HG03196 (cell line): ENCODE results near the gene ZFAND6.

ENCODE experiments used
- ATAC-seq: cut with Tn5 transposase; IDR thresholded peaks from one replicate; pipeline ENCODE4 v1.9.1; 2021; ENCODE audit not compliant: unreplicated experiment

Gene ZFAND6

DNA sequence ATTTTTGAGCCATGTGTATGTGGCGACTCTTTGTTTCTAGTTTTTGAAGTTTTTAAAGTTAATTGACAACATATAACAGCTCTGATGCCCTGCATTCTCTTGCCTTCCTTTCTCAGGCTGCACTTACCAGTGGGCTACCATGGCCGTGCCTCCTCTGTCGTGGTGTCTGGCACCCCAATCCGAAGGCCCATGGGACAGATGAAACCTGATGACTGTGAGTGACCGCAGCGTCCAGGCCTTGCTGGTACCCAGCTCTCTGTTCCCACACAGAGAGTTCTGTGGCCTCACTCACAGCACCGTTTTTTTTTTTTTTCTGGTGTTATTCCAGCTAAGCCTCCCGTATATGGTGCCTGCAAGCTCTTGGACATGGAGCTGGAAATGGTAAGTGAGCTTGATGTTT, 108.5 kb downstream of the ZFAND6 start:
- no peak for ATAC-seq

DNA sequence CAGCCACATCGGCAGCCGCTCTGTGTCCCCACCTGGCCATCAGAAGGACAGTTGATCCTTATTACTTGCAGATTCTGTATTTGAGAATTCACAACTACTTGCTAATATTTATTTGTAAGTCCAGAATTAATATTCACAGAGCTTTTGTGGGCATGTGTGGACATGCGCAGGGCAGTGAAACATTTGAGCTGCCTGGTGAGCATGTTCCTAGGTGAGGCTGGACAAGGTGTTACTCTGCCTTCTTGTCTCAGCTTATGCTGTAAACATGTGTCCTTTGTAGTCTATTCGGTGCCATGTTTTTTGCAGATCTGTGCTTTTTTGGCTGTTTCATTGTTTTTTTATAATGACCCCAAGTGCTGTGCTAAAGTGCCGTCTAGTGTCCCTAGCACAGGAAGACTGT, 108.9 kb downstream of the ZFAND6 start:
- no peak for ATAC-seq

DNA sequence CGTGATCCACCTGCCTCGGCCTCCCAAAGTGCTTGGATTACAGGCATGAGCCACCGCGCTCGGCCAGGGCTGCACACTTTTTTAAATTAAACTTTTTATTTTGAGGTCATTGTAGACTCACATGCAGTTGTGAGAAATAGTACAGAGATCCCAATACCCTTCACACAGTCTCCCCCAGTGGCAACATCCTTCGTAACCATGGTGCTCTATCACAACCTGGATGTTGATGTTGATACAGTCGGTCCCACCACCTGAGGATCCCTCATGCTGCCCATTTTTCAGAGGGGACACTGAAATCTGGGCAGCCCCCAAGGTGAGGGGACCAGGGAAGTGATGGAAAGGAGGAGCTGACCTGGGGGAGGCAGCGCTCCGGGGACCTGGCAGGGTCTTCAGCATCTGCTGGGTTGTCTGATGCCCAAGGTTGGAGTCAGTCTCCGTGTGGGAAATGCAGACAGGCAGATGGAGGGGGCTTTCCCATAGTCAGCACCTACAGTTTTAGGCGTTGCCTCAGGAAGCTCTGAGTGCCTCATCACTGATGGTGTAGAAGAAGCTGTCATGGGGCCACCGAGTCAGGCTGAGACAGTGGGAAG, 110.4 kb downstream of the ZFAND6 start:
- ATAC-seq, result no peak

DNA sequence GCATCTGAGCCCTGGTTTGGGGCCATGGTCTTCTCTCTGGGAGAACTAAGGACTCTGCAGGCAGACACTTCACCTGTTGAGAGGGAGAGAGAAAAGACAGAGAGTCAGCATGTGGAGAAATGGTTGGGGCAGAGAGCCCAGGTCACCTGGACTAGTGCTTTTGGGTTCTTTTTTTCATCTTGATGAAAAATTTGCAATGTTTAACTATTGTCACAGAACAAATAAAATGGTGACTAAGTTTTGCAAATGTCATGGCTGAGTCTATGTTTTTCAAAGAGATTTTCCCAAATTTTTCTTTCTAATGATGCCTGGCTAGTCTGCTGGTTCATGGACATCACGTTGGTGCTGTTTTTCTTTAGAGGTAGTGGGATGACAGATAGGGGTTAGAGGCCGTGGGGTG, 111.1 kb downstream of the ZFAND6 start:
- no peak for ATAC-seq

DNA sequence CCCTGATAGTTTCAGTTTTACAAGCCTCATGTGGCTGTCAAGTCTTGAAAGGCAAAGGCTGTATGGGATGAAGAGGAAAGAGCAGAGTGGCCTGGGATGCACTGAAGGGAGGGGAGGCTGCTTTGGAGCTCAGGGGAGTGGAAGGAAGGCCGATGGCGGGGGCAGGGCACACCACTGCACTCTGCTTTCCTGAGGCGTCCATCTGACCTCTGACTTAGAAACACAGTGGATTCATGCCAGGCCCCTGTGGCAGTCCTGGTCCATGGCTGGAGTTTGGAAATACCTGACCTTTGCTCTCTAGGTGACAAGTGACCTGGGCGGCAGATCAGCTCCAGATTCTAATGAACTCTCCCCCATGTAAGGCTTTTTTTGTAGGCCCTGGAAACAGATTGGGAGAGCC, 112.3 kb downstream of the ZFAND6 start:
- ATAC-seq, result no peak

DNA sequence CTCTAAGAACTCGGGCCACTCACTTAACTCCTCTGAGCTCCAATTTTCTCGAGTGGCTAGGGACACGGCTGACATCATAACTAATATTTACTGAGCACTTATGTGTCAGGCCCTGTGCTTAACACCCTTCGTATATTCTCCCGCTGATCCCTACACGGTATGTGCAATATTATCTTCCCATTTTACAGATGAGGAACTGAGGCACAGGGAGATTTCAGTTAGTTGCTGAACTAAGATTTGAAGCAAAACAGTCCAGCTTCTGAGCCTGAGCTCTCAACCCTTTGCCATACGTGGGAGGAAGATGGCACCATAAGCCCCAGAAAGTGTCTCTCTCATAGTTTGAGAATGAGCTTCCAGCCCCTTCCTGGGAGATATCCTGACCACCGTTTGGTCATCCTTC, 112.9 kb downstream of the ZFAND6 start:
- ATAC-seq, result no peak

DNA sequence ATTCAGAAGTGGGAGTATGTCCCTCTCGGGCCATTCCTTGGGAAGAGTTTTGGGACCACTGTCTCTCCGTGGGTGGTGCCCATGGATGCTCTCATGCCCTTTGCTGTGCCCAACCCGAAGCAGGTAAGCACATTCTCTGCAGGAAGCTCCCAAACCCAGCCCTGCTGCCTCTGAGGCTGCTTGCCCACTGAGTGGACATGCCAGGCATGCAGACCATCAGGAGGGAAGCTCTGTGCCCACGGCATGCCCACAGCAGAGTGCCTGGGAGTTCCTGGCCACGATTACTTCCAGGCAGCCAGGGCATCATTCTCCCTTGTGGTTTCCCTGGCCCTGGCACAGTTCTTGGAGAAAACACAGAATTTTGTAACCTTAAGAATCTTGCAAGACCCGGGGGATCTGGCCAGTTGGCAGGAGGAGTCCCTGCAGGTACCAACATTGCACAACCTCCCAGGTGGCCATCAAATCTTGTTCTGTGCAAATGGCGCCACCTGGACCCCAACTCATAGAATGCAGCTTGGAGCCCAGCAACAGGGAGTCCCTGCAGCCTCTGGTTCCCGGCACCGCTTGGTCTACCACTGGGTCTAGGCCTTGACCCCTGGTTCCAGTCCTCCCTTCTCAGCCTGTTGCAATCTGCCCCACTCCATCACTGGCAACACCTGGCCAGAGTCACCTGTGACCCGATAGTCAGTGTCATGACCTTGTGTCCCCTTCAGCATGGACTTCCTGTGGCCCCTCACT, 113.7 kb downstream of the ZFAND6 start:
- peak; percentile 59 for ATAC-seq

DNA sequence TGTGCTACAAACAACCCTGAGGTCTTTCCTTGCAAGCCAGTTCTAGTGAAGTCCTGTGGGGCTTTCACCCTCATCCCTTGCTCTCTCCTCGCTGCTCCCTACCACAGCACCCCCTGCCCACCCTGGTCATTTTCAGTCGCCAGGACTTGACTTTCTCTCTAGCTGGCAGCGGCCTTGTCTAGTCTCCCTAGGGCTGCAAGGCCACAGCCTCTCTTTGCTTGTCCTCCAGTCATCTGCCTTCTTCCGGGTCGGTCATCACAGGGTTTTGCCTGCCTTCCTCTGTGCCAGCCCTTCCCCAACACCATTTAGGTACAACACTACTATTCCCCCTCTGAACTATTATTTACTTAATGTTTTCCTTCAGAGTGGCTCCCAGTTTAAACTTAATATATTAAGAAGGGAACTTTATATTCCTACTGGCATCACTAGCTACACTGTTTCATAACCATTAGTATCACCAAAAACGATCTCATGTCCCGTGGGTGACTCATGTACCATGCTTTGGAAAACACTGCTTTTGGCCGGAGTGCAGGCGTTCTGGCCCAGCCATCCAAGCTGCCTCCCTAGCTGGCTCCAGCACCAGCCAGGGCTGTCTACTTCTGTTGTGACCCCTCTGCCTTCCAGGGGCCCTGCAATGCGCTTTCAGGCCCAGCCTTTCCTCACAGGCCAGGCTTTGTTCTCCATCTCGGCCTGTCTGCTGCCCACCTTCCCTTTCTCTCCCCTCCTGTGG, 114.7 kb downstream of the ZFAND6 start:
- ATAC-seq, result no peak

DNA sequence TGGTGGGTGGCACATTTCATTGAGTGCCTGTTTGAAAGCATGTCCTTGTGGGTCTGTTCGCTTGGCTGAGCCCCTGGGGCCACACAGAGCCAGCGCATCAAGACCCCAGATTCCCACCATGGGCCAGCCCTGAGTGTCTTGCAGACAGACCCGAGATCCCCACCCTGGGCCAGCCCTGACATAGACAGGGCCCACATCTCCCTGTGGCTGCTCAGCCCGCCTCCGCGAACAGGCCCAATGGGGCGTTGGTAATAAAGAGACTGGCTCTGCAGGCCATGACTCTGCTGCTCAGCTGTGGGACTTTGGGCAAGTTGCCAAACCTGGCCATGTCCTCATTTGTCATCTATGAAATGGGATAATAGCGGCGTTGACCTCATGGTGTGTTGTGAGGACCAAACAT, 116.0 kb downstream of the ZFAND6 start:
- ATAC-seq, result no peak

DNA sequence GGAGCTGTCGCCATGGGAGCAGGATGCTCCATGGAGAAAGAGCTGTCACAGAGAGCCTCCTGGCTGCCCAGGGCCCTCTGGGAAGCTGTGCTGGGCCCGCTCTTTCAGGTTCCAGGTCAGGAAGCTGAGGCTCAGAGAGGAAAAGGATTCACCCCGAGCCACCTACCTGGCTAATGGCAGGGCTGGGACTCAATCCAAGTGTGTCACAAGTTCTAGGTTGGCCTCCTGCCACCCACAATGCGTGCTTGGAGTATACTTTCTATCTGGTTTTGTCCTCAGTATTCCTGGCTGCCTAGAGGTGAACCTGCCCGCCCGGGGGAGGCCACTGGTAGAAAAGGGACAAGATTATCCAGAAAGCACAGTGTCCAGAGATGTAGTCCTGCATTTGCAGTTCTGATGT, 117.0 kb downstream of the ZFAND6 start:
- no peak for ATAC-seq

DNA sequence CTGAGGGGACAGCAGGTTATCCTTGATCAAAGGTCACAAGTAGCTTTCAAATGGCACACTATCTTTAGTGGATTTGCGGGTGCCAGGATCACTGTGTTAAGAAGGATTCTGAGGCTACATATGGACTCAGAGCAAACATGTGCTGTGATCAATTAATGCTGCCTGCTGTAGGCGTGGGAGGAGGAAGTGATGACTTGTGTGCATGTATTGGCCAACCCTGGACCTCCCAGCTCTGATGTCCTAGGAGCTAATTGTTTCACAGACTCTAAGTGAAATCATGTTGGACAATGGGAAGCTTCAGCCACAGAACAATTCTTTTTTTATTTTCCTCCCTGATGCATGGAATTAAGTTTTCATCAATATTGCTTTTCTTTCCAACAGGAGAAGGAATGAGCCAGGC, 117.7 kb downstream of the ZFAND6 start:
- ATAC-seq, result no peak

DNA sequence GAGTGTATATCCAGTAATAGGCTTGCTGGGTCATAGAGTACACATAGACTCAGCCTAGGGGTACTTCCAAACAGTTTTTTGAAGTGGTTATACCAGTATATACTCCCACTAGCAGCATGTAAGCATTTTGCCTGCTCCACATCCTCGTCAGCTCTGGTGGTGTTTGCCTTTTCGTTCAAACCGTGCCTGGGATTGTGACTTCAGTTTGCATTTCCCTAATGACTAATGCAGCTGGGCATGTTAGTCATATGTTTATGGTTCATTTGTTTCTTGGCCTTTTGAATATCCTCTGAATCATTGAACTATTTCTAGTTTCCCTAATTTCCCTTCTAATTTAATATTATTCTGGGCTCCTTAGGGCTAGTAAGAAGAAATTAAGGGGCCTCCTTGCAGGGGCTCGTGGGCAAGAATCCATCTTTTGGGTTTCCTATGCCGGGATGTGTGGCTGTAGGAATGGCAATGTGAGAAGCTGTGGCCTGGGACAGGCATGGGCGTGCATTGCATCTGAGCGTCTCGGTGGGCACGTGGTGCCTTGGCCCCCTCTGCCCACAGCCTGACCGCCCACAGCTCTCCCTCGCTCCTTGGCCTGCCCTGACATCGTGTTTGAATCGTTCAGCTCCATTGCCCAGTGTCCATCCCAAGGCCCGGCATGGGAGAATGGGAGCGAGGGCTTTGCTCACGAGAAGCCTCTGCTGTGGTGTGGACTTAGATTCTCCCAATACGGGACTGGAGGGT, 119.7 kb downstream of the ZFAND6 start:
- ATAC-seq, result no peak

DNA sequence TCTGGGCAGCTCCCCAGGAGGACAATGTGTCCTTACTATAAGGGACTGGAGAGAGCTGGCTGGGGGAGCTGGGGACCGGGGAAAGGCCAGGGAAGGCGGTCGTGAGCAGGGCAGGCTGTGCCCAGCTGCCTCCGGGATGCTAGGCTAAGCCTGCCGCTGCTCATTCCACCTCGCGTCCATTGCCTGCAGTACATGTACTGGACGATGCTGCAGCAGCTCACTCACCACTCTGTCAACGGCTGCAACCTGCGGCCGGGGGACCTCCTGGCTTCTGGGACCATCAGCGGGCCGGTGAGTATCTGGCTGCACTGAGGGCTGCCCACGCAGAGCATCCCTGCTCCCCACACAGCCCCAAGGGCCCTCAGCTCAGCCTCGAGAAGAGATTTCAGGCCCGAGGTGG, 120.5 kb downstream of the ZFAND6 start:
- no peak for ATAC-seq

DNA sequence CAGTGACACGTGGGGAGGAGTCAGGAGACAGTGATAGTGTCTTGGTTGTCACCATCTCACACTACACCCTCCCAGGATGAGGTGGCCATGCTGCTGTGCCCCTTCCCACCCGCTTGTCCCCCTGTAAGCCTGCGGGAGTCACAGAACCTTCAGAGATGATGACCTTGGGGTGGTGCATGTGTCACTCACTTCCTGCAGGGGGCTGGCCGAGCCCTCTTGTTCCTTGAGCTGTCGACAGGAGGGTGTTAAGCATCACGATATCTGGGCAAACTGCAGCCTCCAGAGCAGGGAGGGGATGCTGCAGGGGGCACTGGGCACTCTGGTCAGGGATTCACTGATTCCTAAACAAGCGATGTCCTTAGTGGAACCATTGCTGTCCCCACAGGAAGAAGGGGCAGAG, 121.0 kb downstream of the ZFAND6 start:
- ATAC-seq, result no peak

DNA sequence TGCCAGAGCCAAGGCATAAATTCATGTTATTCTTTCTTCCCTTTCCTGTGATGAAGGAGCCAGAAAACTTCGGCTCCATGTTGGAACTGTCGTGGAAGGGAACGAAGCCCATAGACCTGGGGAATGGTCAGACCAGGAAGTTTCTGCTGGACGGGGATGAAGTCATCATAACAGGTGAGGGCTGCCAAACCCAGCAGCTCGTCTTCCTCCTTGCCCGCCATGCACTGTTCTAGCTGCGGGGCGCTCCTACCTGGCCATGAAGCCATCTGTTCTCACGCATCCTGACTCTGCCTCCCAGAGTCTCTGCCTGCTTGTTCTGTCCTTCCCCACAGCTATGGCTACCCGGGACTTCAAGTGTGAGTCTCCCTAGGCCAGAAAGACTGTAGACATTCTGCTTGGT, 121.5 kb downstream of the ZFAND6 start:
- ATAC-seq, result no peak

DNA sequence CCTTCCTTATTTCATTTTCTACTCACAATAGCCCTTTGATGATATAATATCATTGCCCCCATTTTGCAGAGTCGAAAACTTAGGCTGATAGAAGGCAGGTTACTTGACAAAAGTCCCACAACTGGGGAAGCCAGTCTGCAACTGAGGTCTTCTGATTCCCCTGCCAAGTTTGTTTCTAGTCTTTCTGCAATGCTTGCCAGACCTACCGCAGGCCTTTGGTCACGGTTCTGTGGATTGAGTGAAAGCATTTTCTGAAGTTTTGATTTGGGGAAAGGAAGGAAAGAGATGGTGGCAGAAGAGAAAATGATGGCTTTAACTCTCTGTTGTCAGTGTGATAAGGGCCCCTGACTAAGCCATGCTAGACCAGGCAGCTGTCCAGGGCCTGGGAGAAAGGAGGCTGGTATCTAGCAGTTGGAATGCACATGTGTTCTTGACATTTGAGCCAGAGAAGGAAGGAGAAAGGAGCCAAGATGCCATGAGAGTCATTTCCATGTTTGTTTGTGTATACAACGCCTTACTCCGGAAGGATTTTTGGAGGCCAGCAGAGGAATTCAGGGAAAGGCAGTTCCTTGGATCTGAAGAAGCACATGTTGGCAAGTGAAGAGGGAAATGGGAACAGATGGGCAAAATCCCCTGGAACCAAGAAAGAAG, 123.3 kb downstream of the ZFAND6 start:
- ATAC-seq, result no peak

DNA sequence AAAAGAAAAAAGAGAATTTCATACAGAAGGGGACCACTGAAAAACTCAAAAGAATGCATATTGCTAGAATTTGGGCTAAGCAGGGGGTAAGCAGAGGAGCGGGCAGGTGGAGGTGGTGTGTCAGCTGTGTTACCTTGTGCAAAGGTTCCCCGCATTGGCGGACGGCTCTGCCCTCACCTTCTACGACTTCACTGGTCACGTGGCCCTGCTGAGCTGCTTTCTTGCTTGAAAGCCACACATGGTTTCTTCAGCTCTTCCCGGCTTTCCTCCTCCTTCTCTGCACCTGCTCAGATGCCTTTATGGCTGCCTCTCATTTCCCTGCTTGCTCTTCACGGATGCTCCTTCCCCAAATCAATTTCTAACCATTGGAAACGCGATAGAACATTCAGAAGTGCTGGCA, 123.8 kb downstream of the ZFAND6 start:
- no peak for ATAC-seq

DNA sequence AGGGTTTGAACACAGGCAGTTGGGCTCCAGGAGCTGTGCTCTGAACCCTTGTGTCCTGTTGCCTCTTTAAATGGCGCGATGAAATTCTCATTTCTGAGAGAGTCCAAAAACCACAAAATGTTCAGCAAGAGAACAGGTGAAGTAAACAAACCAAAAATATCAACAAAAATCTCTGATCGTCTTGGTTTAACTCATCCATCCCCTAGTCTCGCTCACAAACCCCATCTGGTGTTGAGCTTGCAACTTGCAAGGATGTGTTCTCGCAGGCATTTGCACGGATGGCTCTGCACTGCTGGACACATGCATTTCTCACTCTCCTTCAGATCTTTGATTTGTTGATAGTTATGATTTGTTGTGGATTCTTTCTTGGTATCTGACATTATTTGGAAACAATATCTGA, 124.4 kb downstream of the ZFAND6 start:
- ATAC-seq, result no peak

DNA sequence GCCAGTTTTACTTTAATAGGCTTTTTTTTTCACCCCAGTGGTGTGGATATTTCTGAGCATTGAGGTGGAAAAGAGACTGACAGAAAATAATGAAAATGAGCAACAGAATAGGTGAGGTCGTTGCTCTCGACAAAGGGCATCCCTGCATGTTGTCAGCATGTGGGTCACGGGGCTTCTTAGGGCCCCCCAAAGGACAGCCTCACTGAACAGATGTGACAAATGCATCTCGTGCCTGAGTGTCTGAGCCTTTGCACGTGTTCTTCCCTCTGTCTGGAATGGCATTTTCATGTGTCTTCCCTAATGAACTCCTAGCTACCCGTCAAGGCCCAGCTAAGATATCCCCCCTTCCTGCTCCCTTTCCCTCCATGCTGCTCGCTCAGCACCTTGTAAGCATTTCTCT, 125.1 kb downstream of the ZFAND6 start:
- no peak for ATAC-seq

DNA sequence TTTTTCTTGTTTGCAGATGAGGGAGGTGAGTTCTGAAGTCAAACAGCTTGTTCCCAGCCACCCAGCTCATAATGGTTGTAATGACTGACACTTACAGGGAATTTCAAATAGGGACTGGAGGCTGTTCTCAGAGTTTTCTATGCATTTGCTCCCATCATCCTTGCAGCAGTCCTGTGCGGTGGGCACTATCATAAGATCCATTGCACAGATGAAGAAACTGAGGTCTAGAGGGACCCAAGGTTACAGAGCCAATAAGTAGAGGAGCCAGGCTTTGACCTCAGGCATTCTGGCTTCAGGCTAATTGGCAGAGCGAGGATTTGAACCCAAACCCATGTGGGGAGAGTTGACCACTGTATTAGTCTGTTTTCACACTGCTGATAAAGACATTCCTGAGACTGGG, 125.7 kb downstream of the ZFAND6 start:
- no peak for ATAC-seq

DNA sequence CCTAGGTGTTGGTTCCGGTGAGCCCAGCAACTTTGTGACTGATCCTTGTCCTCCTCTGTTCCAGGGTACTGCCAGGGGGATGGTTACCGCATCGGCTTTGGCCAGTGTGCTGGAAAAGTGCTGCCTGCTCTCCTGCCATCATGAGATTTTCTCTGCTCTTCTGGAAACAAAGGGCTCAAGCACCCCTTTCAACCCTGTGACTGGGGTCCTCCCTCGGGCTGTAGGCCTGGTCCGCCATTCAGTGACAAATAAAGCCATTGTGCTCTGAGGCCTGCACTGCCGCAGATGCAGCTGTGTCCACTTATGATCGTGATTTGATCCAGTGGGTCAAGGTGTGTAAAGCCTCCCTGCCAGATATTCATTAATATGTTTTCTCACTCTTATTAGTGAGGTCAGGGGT, 126.6 kb downstream of the ZFAND6 start:
- no peak for ATAC-seq
